Epithelial cell of alveolus of lung (primary cell): ENCODE measurements around the gene POU4F3. TPM values are rescaled to one million over a fixed set of nuclear protein-coding genes. Genes with fewer than 3 reads are reported as not detected.

Experiments
- total RNA-seq: library from RNA; depleted of rRNA; stranded (reverse); fragments of >200 nt; gene quantifications from 2 replicates; pipeline ENCODE4 v1.2.1, GENCODE V29; 2015

Gene POU4F3
- not detected in 2 replicates for total RNA-seq

GRCh38 chr5:146338774-146339714 is at the start of gene POU4F3:
Gene POU4F3, plus strand, starts transcription at chr5:146338839. Its CDS starts 274 bp downstream, at chr5:146339113.

Other genes with a start within 250 kb of the POU4F3 start
- not detected in 2 replicates for gene PLAC8L1, start 233.3 kb upstream of the POU4F3 start, total RNA-seq
- gene LARS1, start 156.2 kb upstream of the POU4F3 start, total RNA-seq, result 46.2 and 70.9 TPM in 2 replicates
- gene RBM27, start 135.2 kb upstream of the POU4F3 start, total RNA-seq, result 14.4 and 17.4 TPM in 2 replicates
- gene TCERG1, start 108.5 kb downstream of the POU4F3 start, total RNA-seq, result 29.2 and 54.3 TPM in 2 replicates
- gene GPR151, start 177.4 kb downstream of the POU4F3 start, total RNA-seq, result not detected in 2 replicates